PC-9 (cell line): ENCODE results near the gene PTGIR.

Experiments used
- EZH2 ChIP-seq: fragments of 200-600 bp; sonication (generic); IDR thresholded peaks from 2 replicates; pipeline ENCODE4 v1.8.0; 2017; ENCODE audit warnings: antibody characterized with exemption, low read depth
- TF ChIP-seq, protein P1 (sequence below): fragments of 200-600 bp; sonication (generic); conservative IDR thresholded peaks from 2 replicates; pipeline ENCODE4 v1.6.1; 2017; ENCODE audit warnings: mixed run types, antibody characterized with exemption, mild to moderate bottlenecking, moderate library complexity

DNA sequence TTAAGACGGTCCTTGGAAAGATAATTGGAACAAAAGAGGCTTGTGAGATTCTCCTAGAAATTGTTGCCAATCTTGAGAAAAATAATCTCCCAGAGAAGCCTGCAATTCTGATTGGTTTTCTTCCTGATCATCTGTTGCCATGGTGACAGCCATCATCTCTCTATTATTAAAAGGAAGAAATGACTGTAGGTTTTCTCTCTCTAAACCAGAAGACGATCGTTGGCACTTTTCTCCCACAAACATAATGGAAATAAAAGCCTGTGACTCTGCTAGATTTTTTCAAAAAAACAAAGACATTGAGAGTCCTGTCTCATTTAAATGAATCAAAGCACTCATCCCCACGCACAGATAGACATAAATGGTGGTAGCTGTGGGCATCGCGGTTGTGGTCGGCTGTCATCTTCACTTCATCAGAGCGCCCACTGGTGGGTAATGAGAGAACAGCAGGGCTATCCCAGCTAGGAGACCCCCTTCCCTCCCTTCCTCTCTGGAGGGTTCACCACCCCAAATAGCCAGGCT is 45.5 kb downstream of the PTGIR start:
- TF ChIP-seq, protein P1, sequence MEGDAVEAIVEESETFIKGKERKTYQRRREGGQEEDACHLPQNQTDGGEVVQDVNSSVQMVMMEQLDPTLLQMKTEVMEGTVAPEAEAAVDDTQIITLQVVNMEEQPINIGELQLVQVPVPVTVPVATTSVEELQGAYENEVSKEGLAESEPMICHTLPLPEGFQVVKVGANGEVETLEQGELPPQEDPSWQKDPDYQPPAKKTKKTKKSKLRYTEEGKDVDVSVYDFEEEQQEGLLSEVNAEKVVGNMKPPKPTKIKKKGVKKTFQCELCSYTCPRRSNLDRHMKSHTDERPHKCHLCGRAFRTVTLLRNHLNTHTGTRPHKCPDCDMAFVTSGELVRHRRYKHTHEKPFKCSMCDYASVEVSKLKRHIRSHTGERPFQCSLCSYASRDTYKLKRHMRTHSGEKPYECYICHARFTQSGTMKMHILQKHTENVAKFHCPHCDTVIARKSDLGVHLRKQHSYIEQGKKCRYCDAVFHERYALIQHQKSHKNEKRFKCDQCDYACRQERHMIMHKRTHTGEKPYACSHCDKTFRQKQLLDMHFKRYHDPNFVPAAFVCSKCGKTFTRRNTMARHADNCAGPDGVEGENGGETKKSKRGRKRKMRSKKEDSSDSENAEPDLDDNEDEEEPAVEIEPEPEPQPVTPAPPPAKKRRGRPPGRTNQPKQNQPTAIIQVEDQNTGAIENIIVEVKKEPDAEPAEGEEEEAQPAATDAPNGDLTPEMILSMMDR = no peak
- no peak for TF ChIP-seq EZH2
